GM12873 (cell line): ENCODE data around the gene EBPL.

Experiments
- CTCF ChIP-seq: IDR thresholded peaks from 2 replicates; pipeline ENCODE4 v1.5.1; 2012; ENCODE audit warnings: low read depth, mild to moderate bottlenecking, moderate library complexity, low read length, control low read depth; ENCODE audit not compliant: insufficient read depth; ENCODE audit errors: missing control alignments

EBPL gene

DNA sequence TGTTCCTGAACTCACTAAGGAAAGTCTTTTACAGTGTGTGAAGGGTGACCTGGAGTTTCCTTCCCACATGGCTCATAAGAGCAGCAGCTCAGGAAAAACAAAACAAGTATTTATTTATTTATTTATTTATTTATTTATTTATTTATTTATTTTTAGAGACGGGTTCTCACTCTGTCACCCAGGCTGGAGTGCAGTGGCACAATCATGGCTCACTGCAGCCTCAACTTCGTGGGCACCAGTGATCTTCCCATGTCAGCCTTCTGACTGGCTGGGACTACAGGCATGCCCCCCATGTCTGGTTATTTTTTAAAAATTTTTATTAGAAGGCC is 52.6 kb downstream of the EBPL start:
- TF ChIP-seq CTCF: no peak

- TF ChIP-seq CTCF: no peak
Measured at GRCh38 chr13:49638030-49638743, 53.1 kb downstream of the EBPL start.

GRCh38 chr13:49636705-49637104 is 54.6 kb downstream of the EBPL start:
- no peak for TF ChIP-seq CTCF

DNA sequence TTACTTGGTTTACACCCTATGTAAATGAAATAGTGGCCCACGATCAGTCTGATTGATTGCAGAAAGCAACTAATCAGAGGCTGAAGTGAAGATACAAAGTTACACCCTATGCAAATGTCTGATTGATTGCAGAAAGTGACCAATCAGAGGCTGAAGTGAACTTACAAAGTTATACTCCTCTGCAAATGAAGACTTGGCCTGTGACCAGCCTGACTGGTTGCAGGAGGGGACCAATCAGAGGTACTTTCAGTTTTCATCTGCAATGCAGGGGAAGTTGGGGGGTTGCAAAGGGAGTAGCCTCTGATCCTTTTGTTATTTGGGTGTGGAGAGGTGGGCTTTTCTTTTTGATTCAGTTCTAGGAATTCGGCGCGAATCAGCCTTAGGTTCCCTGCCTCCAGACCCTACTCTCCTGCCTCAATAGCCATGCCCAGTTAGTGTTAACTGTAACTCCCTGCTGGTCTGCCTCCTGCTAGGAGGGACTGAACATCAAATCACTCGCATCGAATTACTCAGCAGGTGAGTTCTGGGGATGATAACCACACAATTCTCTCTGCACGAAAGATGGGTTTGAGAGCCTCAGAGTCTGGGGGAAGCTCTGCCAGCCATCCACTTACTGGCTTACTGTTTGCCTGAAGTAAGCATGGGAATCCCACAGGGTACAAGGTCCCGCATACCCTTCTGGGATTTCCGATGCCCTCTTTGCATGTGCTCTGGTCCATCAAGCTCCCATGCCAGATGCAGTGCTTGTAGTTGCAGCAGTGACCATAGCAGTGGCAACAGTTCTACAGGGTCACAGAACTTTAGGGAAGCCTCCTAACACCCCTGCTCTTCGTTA is 55.5 kb downstream of the EBPL start:
- no peak for TF ChIP-seq CTCF

GRCh38 chr13:49633710-49634109 is 57.6 kb downstream of the EBPL start:
- TF ChIP-seq CTCF: no peak

- TF ChIP-seq CTCF: no peak
Measured at GRCh38 chr13:49632156-49632555, 59.1 kb downstream of the EBPL start.

- no peak for TF ChIP-seq CTCF
Measured at GRCh38 chr13:49630580-49630979, 60.7 kb downstream of the EBPL start.
